Keratinocyte (primary cell): ENCODE results near the gene KCTD13. TPM values are rescaled to one million over a fixed set of nuclear protein-coding genes. Genes with fewer than 3 reads are reported as not detected.

Experiments used
- DNase-seq: peaks from one replicate; pipeline ENCODE4 v3.0.0-alpha.2; 2011; ENCODE audit warnings: low read depth, missing footprints, low spot score
- FAIRE-seq: peaks from 2 replicates; lab custom pipeline; 2011; peaks lifted over from hg19 to GRCh38; lab: Jason Lieb, UNC
- H2AFZ ChIP-seq: 2 replicates; pipeline ENCODE4 v1.6.0; 2012; ENCODE audit warnings: low read length, control low read depth, inconsistent platforms; ENCODE audit not compliant: control insufficient read depth
- H3K27ac ChIP-seq: 2 replicates; pipeline ENCODE4 v1.5.1; 2011; ENCODE audit warnings: low read length; ENCODE audit not compliant: control insufficient read depth, insufficient read depth
- H3K27me3 ChIP-seq: 3 replicates; pipeline ENCODE4 v1.6.0; 2011; ENCODE audit warnings: low read length; ENCODE audit not compliant: control insufficient read depth, insufficient read depth; ENCODE audit errors: extremely low read depth
- H3K36me3 ChIP-seq, 2 experiments: 2 replicates in 1 of 2; 3 replicates in 1 of 2; pipeline ENCODE4 v1.5.1; 2011; ENCODE audit warnings: low read length in 2 of 2, mild to moderate bottlenecking in 1 of 2; ENCODE audit not compliant: control insufficient read depth in 2 of 2, insufficient read depth in 2 of 2; ENCODE audit errors: extremely low read depth in 1 of 2
- H3K4me1 ChIP-seq: 3 replicates; pipeline ENCODE4 v1.5.1; 2011; ENCODE audit warnings: low read length; ENCODE audit not compliant: control insufficient read depth, insufficient read depth; ENCODE audit errors: extremely low read depth
- H3K4me2 ChIP-seq: 3 replicates; pipeline ENCODE4 v1.6.0; 2011; ENCODE audit warnings: low read depth, low read length; ENCODE audit not compliant: control insufficient read depth, insufficient read depth; ENCODE audit errors: extremely low read depth
- H3K4me3 ChIP-seq, 3 experiments: fragments of 200-600 bp in 1 of 3; sonication (generic) in 1 of 3; 2 replicates in 2 of 3; 3 replicates in 1 of 3; pipeline ENCODE4 v1.5.1; 2011 to 2016; ENCODE audit warnings: low read length in 3 of 3, mild to moderate bottlenecking in 3 of 3, control low read depth in 2 of 3, inconsistent platforms in 1 of 3, low read depth in 1 of 3, mixed read lengths in 1 of 3, mixed run types in 1 of 3, moderate library complexity in 1 of 3; ENCODE audit not compliant: control insufficient read depth in 2 of 3, insufficient read depth in 2 of 3; ENCODE audit errors: extremely low read depth in 1 of 3
- H3K79me2 ChIP-seq: 2 replicates; pipeline ENCODE4 v1.6.0; 2012; ENCODE audit warnings: low read length; ENCODE audit not compliant: control insufficient read depth, insufficient read depth
- H3K9ac ChIP-seq: 3 replicates; pipeline ENCODE4 v1.6.0; 2011; ENCODE audit warnings: low read length; ENCODE audit not compliant: control insufficient read depth, insufficient read depth; ENCODE audit errors: extremely low read depth
- H3K9me1 ChIP-seq: 3 replicates; pipeline ENCODE4 v1.6.0; 2011; ENCODE audit warnings: low read length; ENCODE audit not compliant: control insufficient read depth, insufficient read depth; ENCODE audit errors: extremely low read depth
- H3K9me3 ChIP-seq: 2 replicates; pipeline ENCODE4 v1.5.1; 2012; ENCODE audit warnings: low read depth, low read length; ENCODE audit not compliant: control insufficient read depth
- H4K20me1 ChIP-seq: 3 replicates; pipeline ENCODE4 v1.6.0; 2011; ENCODE audit warnings: low read length; ENCODE audit not compliant: control insufficient read depth, insufficient read depth; ENCODE audit errors: extremely low read depth
- EZH2 ChIP-seq: IDR thresholded peaks from one replicate; pipeline ENCODE4 v1.6.1; 2012; ENCODE audit warnings: inconsistent platforms, mild to moderate bottlenecking, low read length, moderate library complexity
- dilution Hi-C: fragments of 300-500 bp; cut with MboI; formaldehyde crosslinking; loops from one replicate; pipeline ENCODE4 v1.7.0; 2020; ENCODE audit warnings: low sequenced_read_pairs; ENCODE audit not compliant: extremely low pct_ligation_motif_present
- polyA plus RNA-seq, 5 experiments: library from polyadenylated mRNA; depleted of rRNA in 3 of 5; stranded (reverse) in 3 of 5; stranded (forward) in 1 of 5; unstranded in 1 of 5; fragments of >200 nt; gene quantifications; 1 replicate in 1 of 5; 2 replicates in 3 of 5; 3 replicates in 1 of 5; pipeline versions ENCODE4 v1.2.1 to v1.2.3, GENCODE V29; 2011 to 2012; ENCODE audit warnings: missing spikeins in 2 of 5, low read depth in 1 of 5, low replicate concordance in 1 of 5
- TF ChIP-seq, protein P1 (sequence below), 3 experiments: IDR thresholded peaks in 1 of 3; conservative IDR thresholded peaks in 1 of 3; optimal IDR thresholded peaks in 1 of 3; 2 replicates in 2 of 3; 3 replicates in 1 of 3; pipeline versions ENCODE3 to v1.5.1; 2011; ENCODE audit warnings: low read length in 3 of 3, mild to moderate bottlenecking in 3 of 3, moderate library complexity in 2 of 3, control low read depth in 1 of 3, inconsistent platforms in 1 of 3; ENCODE audit not compliant: insufficient read depth in 2 of 3; ENCODE audit errors: extremely low read depth in 1 of 3

Gene KCTD13
- polyA plus RNA-seq, 1 donor (not counting 4 experiments of a cell fraction or from before 2014, with no cell fraction given): 9.2 TPM

DNA sequence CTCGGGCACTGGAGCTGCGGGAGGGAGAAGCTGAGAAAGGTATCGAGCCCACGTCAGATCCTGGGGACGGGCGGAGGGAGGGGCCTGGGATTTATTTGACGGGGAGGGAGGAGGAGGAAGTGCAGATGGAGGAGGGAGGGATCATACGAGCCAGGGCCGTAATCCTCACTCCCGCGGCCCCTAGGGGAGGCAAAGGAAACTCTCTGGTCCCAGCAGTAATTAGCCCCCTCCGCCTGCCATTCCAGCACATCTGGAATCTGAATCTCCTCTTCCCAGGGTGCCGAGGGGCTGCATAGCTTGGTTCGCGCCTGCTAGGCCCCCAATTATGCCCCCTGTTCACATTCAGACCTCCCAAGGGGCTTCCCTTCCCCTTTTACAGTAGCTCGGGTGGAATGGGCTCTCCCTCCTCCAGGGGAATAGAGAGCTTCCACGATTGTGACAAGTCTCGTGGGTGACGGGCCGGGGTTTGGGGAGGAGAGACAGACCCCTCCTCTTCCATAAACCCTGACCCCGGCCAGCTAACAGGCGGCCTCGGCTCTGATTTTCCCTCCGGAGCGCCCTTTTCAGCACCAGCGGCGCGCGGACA is 26.4 kb downstream of the KCTD13 start, which contains the start of gene SEZ6L2:
TSS of gene SEZ6L2 (minus strand) at position 35 of the 586 bp plus-strand sequence. CDS start 531 bp downstream, outside the sequence.
- peak within 1 kb of the TSS; percentile 88 for H2AFZ ChIP-seq
- no peak within 1 kb of the TSS for H3K27ac ChIP-seq
- H4K20me1 ChIP-seq: no peaks in the 10 kb centered on the region
- dilution Hi-C loops: no loop called here
- H3K27me3 ChIP-seq: peaks cover 18% of the 10 kb centered on the region
- TF ChIP-seq EZH2: no peak
- TF ChIP-seq, protein P1, sequence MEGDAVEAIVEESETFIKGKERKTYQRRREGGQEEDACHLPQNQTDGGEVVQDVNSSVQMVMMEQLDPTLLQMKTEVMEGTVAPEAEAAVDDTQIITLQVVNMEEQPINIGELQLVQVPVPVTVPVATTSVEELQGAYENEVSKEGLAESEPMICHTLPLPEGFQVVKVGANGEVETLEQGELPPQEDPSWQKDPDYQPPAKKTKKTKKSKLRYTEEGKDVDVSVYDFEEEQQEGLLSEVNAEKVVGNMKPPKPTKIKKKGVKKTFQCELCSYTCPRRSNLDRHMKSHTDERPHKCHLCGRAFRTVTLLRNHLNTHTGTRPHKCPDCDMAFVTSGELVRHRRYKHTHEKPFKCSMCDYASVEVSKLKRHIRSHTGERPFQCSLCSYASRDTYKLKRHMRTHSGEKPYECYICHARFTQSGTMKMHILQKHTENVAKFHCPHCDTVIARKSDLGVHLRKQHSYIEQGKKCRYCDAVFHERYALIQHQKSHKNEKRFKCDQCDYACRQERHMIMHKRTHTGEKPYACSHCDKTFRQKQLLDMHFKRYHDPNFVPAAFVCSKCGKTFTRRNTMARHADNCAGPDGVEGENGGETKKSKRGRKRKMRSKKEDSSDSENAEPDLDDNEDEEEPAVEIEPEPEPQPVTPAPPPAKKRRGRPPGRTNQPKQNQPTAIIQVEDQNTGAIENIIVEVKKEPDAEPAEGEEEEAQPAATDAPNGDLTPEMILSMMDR (optimal IDR thresholded peaks at IDR 0.05 in 1 of 3, IDR thresholded peaks at IDR 0.05 in 1 of 3, conservative IDR thresholded peaks at IDR 0.05 in 1 of 3; ENCODE audit: extremely low read depth in 1 of 3, insufficient read depth in 2 of 3, low read length in 3 of 3): peak; percentile 19 to 43 (median 30)
- no peaks in the 10 kb centered on the region for H3K9me3 ChIP-seq
- FAIRE-seq (no peak), DNase-seq (no peak)
- no peaks in the 10 kb centered on the region for H3K79me2 ChIP-seq
- peak within 1 kb of the TSS; percentile 84 for H3K4me2 ChIP-seq
- H3K4me3 ChIP-seq: peak within 1 kb of the TSS; percentile 60 to 67 (median 66)
- no peaks in the 10 kb centered on the region for H3K9me1 ChIP-seq
- no peaks in the 10 kb centered on the region for H3K36me3 ChIP-seq
- peaks cover 10% of the 10 kb centered on the region for H3K4me1 ChIP-seq
- peak within 1 kb of the TSS; percentile 50 for H3K9ac ChIP-seq

DNA sequence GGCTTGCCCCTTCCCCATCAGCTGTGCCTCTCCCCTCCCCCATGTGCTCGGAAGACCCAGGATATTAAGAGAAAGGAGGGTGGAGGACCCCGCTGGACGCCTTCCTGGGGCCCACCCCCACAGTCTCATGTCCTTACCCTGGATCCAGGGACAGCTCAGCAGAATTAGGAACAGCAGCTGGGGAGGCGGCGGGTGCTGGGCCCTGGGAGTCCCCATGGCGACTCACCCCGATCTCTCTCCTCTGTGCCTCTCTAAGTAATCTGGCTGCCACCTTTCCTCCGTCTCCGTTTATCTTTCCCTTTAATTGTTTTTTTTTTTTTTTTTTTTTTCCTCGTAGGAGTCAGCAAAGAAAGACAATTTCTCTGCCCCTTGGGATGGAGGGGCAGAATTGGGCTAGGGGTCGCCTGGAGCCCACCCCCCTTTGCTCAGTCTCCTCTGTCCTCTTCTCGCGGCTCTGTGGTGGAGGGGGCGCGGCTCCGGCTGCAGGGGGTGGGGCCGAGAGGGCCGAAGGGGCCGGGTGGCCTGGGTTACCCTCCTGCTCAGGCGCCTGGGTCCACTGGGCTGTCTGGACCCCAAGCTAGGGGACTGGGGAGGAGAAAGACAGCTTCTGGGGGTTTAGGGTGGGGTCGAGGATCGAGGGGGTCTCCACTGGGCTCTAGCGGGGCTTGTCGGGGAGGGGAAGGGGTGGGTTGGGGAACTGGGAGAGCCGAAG is 27.1 kb downstream of the KCTD13 start:
- Histone ChIP-seq H3K79me2 (no peaks in the 10 kb centered on the region), H3K36me3 (no peaks in the 10 kb centered on the region), H3K27me3 (peaks cover 18% of the 10 kb centered on the region), H3K9me1 (no peaks in the 10 kb centered on the region), H3K4me2 (peak overlapping the region; percentile 80), H3K4me3 (peak overlapping the region; percentile 46 to 60 (median 56)), H4K20me1 (no peaks in the 10 kb centered on the region), H3K27ac (no peak overlapping the region), H2AFZ (peak overlapping the region; percentile 19), H3K9ac (peak overlapping the region; percentile 50), H3K9me3 (no peaks in the 10 kb centered on the region), H3K4me1 (peaks cover 10% of the 10 kb centered on the region)
- DNase-seq (no peak), FAIRE-seq (no peak)
- TF ChIP-seq, protein P1 (optimal IDR thresholded peaks at IDR 0.05 in 1 of 3, IDR thresholded peaks at IDR 0.05 in 1 of 3, conservative IDR thresholded peaks at IDR 0.05 in 1 of 3; ENCODE audit: extremely low read depth in 1 of 3, insufficient read depth in 2 of 3, low read length in 3 of 3): no peak
- no peak for TF ChIP-seq EZH2
- dilution Hi-C loops: no loop called here
